IMR-90 (cell line): Measurements from ENCODE around the gene FOSL2. TPM values are rescaled to one million over a fixed set of nuclear protein-coding genes. Genes with fewer than 3 reads are reported as not detected.

Source experiments
- ATAC-seq: fragments of 200-7000 bp; cut with Tn5 transposase; 2 replicates; pipeline ENCODE4 v1.9.1; 2020; ENCODE audit warnings: low read depth, mild to moderate bottlenecking, moderate library complexity
- BruUV-seq: library from RNA; stranded (reverse); fragments of 400-500 nt; replicated peaks from 2 replicates; lab custom pipeline; 2021; lab: Mats Ljungman, UMichigan
- CTCF ChIA-PET: fragments of 300-600 bp; formaldehyde crosslinking; extraction: SDS; loops from one replicate; lab custom pipeline; 2021; ENCODE audit warnings: antibody characterized with exemption; lab: Yijun Ruan, JAX
- POLR2A ChIA-PET: fragments of 300-600 bp; sonication (Branson Sonifier 250); formaldehyde crosslinking; loops from one replicate; lab custom pipeline; 2022; ENCODE audit warnings: antibody characterized with exemption; ENCODE audit not compliant: unreplicated experiment; lab: Charles Lee
- DNase-seq: peaks from one replicate; pipeline ENCODE4 v3.0.0; 2013
- H2AFZ ChIP-seq: replicated peaks from 2 replicates; pipeline ENCODE3; 2013; ENCODE audit warnings: low read length, mild to moderate bottlenecking; ENCODE audit not compliant: poor library complexity
- H2AK5ac ChIP-seq: 2 replicates; pipeline ENCODE4 v1.6.1; 2013; ENCODE audit warnings: low read depth, low read length, inconsistent platforms
- H2AK9ac ChIP-seq: replicated peaks from 2 replicates; pipeline ENCODE3; 2013; ENCODE audit warnings: mild to moderate bottlenecking, low read depth, low read length, moderate library complexity; ENCODE audit not compliant: poor library complexity
- H2BK120ac ChIP-seq: 2 replicates; pipeline ENCODE4 v1.6.1; 2013; ENCODE audit warnings: low read depth, low read length, inconsistent platforms
- H2BK15ac ChIP-seq: 3 replicates; pipeline ENCODE4 v1.6.1; 2013; ENCODE audit warnings: low read depth, low read length, inconsistent platforms
- H2BK20ac ChIP-seq: 2 replicates; pipeline ENCODE4 v1.6.1; 2013; ENCODE audit warnings: low read depth, mild to moderate bottlenecking, inconsistent platforms, low read length, moderate library complexity
- H2BK5ac ChIP-seq: 2 replicates; pipeline ENCODE4 v1.6.1; 2013; ENCODE audit warnings: mild to moderate bottlenecking, low read depth, low read length, inconsistent platforms; ENCODE audit not compliant: poor library complexity, severe bottlenecking
- H3K14ac ChIP-seq: replicated peaks from 2 replicates; pipeline ENCODE4 v1.6.1; 2013; ENCODE audit warnings: low read depth, low read length, inconsistent platforms
- H3K18ac ChIP-seq: 2 replicates; pipeline ENCODE4 v1.6.1; 2013; ENCODE audit warnings: low read depth, low read length, control low read depth
- H3K23ac ChIP-seq: 2 replicates; pipeline ENCODE4 v1.6.1; 2013; ENCODE audit warnings: low read depth, low read length, inconsistent platforms
- H3K27ac ChIP-seq: 2 replicates; pipeline ENCODE4 v1.5.1; 2013; ENCODE audit warnings: mild to moderate bottlenecking, control low read depth, low read length; ENCODE audit not compliant: insufficient read depth
- H3K27me3 ChIP-seq: 2 replicates; pipeline ENCODE4 v1.6.1; 2013; ENCODE audit warnings: low read length; ENCODE audit not compliant: control insufficient read depth, insufficient read depth
- H3K36me3 ChIP-seq: 2 replicates; pipeline ENCODE4 v1.6.1; 2013; ENCODE audit warnings: low read length, mixed read lengths; ENCODE audit not compliant: control insufficient read depth, insufficient read depth
- H3K4ac ChIP-seq: 2 replicates; pipeline ENCODE4 v1.6.1; 2013; ENCODE audit warnings: low read depth, low read length, inconsistent platforms
- H3K4me1 ChIP-seq: 2 replicates; pipeline ENCODE4 v1.6.1; 2013; ENCODE audit warnings: low read length, mixed read lengths; ENCODE audit not compliant: control insufficient read depth, insufficient read depth
- H3K4me2 ChIP-seq: 2 replicates; pipeline ENCODE4 v1.6.1; 2013; ENCODE audit warnings: low read depth, mild to moderate bottlenecking, control low read depth, low read length, moderate library complexity
- H3K4me3 ChIP-seq: 2 replicates; pipeline ENCODE4 v1.5.1; 2013; ENCODE audit warnings: low read depth, mild to moderate bottlenecking, control low read depth, low read length, moderate library complexity; ENCODE audit not compliant: insufficient read depth
- H3K56ac ChIP-seq: 2 replicates; pipeline ENCODE4 v1.6.1; 2013; ENCODE audit warnings: low read length, inconsistent platforms; ENCODE audit not compliant: insufficient read depth; ENCODE audit errors: extremely low read depth
- H3K79me1 ChIP-seq, 2 experiments: 2 replicates each; pipeline ENCODE4 v1.6.1; 2013; ENCODE audit warnings: low read length in 2 of 2, inconsistent platforms in 1 of 2, low read depth in 1 of 2
- H3K9ac ChIP-seq: 2 replicates; pipeline ENCODE4 v1.6.1; 2013; ENCODE audit warnings: low read depth, low read length, control low read depth
- H3K9me1 ChIP-seq: 2 replicates; pipeline ENCODE4 v1.6.1; 2013; ENCODE audit warnings: low read length, inconsistent platforms; ENCODE audit not compliant: insufficient read depth
- H3K9me3 ChIP-seq: 2 replicates; pipeline ENCODE4 v1.6.1; 2013; ENCODE audit warnings: low read length; ENCODE audit not compliant: control insufficient read depth, insufficient read depth
- H4K20me1 ChIP-seq: 2 replicates; pipeline ENCODE4 v1.6.1; 2013; ENCODE audit warnings: low read length, inconsistent platforms; ENCODE audit not compliant: insufficient read depth
- H4K5ac ChIP-seq: 2 replicates; pipeline ENCODE4 v1.6.1; 2013; ENCODE audit warnings: mild to moderate bottlenecking, low read depth, low read length, control low read depth
- H4K8ac ChIP-seq, 2 experiments: 2 replicates each; pipeline ENCODE4 v1.6.1; 2013; ENCODE audit warnings: low read depth in 2 of 2, low read length in 2 of 2, control low read depth in 1 of 2, inconsistent platforms in 1 of 2
- H4K91ac ChIP-seq: 2 replicates; pipeline ENCODE4 v1.6.1; 2013; ENCODE audit warnings: low read depth, low read length, inconsistent platforms; ENCODE audit not compliant: insufficient read depth
- BHLHE40 ChIP-seq: fragments of 150-350 bp; IDR thresholded peaks from 2 replicates; pipeline ENCODE4 v1.6.1; 2016; ENCODE audit warnings: mild to moderate bottlenecking, low read depth, low read length
- CEBPB ChIP-seq: IDR thresholded peaks from 2 replicates; pipeline ENCODE4 v1.6.1; 2012; ENCODE audit warnings: low read depth, low read length, improper control_type of control experiment
- CHD1 ChIP-seq: IDR thresholded peaks from 2 replicates; pipeline ENCODE4 v1.6.1; 2012; ENCODE audit warnings: low read depth, low read length, improper control_type of control experiment
- CTCF ChIP-seq: conservative IDR thresholded peaks from 2 replicates; pipeline ENCODE4 v1.5.1; 2012; ENCODE audit warnings: mild to moderate bottlenecking, low read depth, low read length, improper control_type of control experiment
- MAFK ChIP-seq: IDR thresholded peaks from 2 replicates; pipeline ENCODE4 v1.6.1; 2012; ENCODE audit warnings: low read depth, low read length, improper control_type of control experiment
- MAZ ChIP-seq: IDR thresholded peaks from 2 replicates; pipeline ENCODE4 v1.6.1; 2012; ENCODE audit warnings: low read depth, mild to moderate bottlenecking, low read length, improper control_type of control experiment, moderate library complexity, borderline replicate concordance
- MXI1 ChIP-seq: IDR thresholded peaks from 2 replicates; pipeline ENCODE4 v1.6.1; 2012; ENCODE audit warnings: low read depth, mild to moderate bottlenecking, low read length, moderate library complexity, borderline replicate concordance
- NFE2L2 ChIP-seq: fragments of 150-350 bp; IDR thresholded peaks from 2 replicates; pipeline ENCODE4 v1.6.1; 2016; ENCODE audit warnings: low read depth, mild to moderate bottlenecking, low read length
- POLR2A ChIP-seq: IDR thresholded peaks from 2 replicates; pipeline ENCODE4 v1.6.1; 2012; ENCODE audit warnings: mild to moderate bottlenecking, low read depth, low read length
- RAD21 ChIP-seq: IDR thresholded peaks from 2 replicates; pipeline ENCODE4 v1.6.1; 2012; ENCODE audit warnings: low read length, improper control_type of control experiment
- RCOR1 ChIP-seq: IDR thresholded peaks from 2 replicates; pipeline ENCODE4 v1.6.1; 2012; ENCODE audit warnings: mild to moderate bottlenecking, low read length, improper control_type of control experiment; ENCODE audit not compliant: insufficient replicate concordance
- RFX5 ChIP-seq: IDR thresholded peaks from 2 replicates; pipeline ENCODE4 v1.8.0; 2012; ENCODE audit warnings: low read depth, mild to moderate bottlenecking, low read length, moderate library complexity
- SMC3 ChIP-seq: fragments of 150-350 bp; IDR thresholded peaks from 2 replicates; pipeline ENCODE4 v1.6.1; 2016; ENCODE audit warnings: low read depth, mild to moderate bottlenecking, antibody characterized with exemption, low read length, moderate library complexity
- USF2 ChIP-seq: fragments of 150-350 bp; IDR thresholded peaks from 2 replicates; pipeline ENCODE4 v1.6.1; 2017; ENCODE audit warnings: mild to moderate bottlenecking, antibody characterized with exemption, low read length, low read depth
- WGBS, 2 experiments: methylation state at CpG; one replicate each; pipeline versions ENCODE4 v1.1.5 to v1.1.7; 2013; ENCODE audit warnings: missing lambda C conversion rate in 2 of 2; ENCODE audit not compliant: insufficient read length in 1 of 2; ENCODE audit errors: extremely low coverage in 2 of 2; 5-methylcytosine and 5-hydroxymethylcytosine counted together
- dilution Hi-C: fragments of 300-500 bp; cut with HindIII; formaldehyde crosslinking; loops from one replicate; pipeline ENCODE4 v1.14.3; 2018; ENCODE audit warnings: low sequenced_read_pairs; ENCODE audit not compliant: unreplicated experiment
- in situ Hi-C: fragments of 300-500 bp; cut with MboI; formaldehyde crosslinking; loops from 3 replicates; pipeline ENCODE4 v1.14.3; 2019; ENCODE audit warnings: low sequenced_read_pairs, inconsistent platforms, mixed read lengths
- intact Hi-C: fragments of 100-400 bp; cut with micrococcal nuclease; formaldehyde crosslinking; loops from 2 replicates; pipeline ENCODE4 v1.10.0; 2022
- polyA plus RNA-seq, 3 experiments: library from polyadenylated mRNA; depleted of rRNA; stranded (reverse); fragments of >200 nt; gene quantifications; 2 replicates each; pipeline ENCODE4 v1.2.3, GENCODE V29; 2012; ENCODE audit warnings: low replicate concordance in 1 of 3
- total RNA-seq: library from RNA; depleted of rRNA; stranded (reverse); fragments of >200 nt; gene quantifications from 2 replicates; pipeline ENCODE4 v1.2.3, GENCODE V29; 2012
- TF ChIP-seq, protein P1 (sequence below): fragments of 150-350 bp; IDR thresholded peaks from 2 replicates; pipeline ENCODE4 v1.6.1; 2016; ENCODE audit warnings: low read depth, mild to moderate bottlenecking, low read length, moderate library complexity, borderline replicate concordance

FOSL2 gene
- total and polyA plus RNA-seq, 2 of the 4 experiments (the other 2 are of a cell fraction) = 31.4 to 46.3 TPM

DNA sequence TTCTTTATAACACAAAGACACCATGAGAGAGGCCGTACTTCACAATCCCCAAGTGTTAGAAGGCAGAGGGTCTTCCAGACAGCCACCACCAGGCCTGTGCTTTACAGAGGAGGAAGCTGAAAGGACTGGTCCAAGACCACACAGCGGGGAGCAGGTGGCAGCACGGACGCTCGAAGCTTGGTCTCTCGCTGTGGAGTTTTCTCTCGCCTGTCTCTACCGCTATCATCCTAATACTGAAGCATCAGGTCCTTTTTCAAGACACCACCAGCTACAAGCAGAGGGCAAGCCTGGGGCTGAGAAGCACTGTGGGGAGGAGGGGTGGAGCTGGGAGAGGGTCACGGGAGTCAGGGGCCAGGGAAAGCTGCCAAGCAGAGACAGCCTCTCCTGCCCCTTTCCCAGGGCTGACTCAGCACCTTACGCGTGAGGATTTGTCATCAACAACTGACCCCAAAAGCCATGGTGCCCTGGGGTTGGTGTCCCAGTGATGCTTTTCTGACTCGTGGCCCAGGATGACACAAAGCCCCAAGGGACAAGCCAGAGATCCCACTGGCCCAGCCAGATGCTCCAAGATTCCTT is 31.9 kb upstream of the FOSL2 start:
- Histone ChIP-seq H4K91ac (peak overlapping the region; percentile 46; the same call in 1 of the 2 replicates), H4K20me1 (no peaks in the 10 kb centered on the region), H3K36me3 (no peaks in the 10 kb centered on the region), H2BK5ac (no peak overlapping the region), H3K27ac (no peak overlapping the region), H2BK15ac (peak overlapping the region; percentile 55; the same call in 1 of the 3 replicates), H3K4ac (peak overlapping the region; percentile 70), H3K4me1 (peaks cover 16% of the 10 kb centered on the region), H3K18ac (no peak overlapping the region; the same call in 1 of the 2 replicates), H4K8ac (no peak overlapping the region), H2AK5ac (peak overlapping the region; percentile 83), H3K27me3 (no peaks in the 10 kb centered on the region), H2AK9ac (peak overlapping the region; percentile 39), H3K14ac (peak overlapping the region; percentile 48), H4K5ac (no peak overlapping the region), H2AFZ (peak overlapping the region; percentile 16), H3K9ac (no peak overlapping the region), H3K79me1 (peaks cover 0 to 1% of the 10 kb centered on the region in 2 experiments; a peak in 1 of 4 replicates), H2BK120ac (peak overlapping the region; percentile 60; the same call in 1 of the 2 replicates), H2BK20ac (peak overlapping the region; percentile 57; the same call in 1 of the 2 replicates), H3K4me2 (no peak overlapping the region), H3K4me3 (no peak overlapping the region), H3K9me3 (no peaks in the 10 kb centered on the region), H3K56ac (no peak overlapping the region), H3K9me1 (peaks cover 14% of the 10 kb centered on the region), H3K23ac (peak overlapping the region; percentile 39; the same call in 1 of the 2 replicates)
- peak; percentile 87 for DNase-seq
- ATAC-seq = peak; percentile 43
- in situ Hi-C loops (no loop called here), dilution Hi-C loops (no loop called here), intact Hi-C loops (no loop called here)
- CTCF ChIA-PET = no interaction called here
- WGBS, 2 experiments = 60% methylated on average over 2 of the region's 12 CpGs; no CpG with 5 or more reads in 1 of the 2 experiments
- POLR2A ChIA-PET = no interaction called here
- BruUV-seq = no TSS peak
- TF ChIP-seq NFE2L2 (0 out of 2 replicates have a peak, but pooled peaks have one; percentile 28), BHLHE40 (peak; percentile 67), SMC3 (0 out of 2 replicates have a peak, but pooled peaks have one; percentile 10), RFX5 (no peak), USF2 (no peak), MAZ (peak; percentile 56; the same call in 1 of the 2 replicates), POLR2A (no peak), CTCF (no peak), MAFK (peak; percentile 87), MXI1 (no peak), RAD21 (no peak), RCOR1 (no peak), CEBPB (no peak), CHD1 (no peak)
- TF ChIP-seq, protein P1, sequence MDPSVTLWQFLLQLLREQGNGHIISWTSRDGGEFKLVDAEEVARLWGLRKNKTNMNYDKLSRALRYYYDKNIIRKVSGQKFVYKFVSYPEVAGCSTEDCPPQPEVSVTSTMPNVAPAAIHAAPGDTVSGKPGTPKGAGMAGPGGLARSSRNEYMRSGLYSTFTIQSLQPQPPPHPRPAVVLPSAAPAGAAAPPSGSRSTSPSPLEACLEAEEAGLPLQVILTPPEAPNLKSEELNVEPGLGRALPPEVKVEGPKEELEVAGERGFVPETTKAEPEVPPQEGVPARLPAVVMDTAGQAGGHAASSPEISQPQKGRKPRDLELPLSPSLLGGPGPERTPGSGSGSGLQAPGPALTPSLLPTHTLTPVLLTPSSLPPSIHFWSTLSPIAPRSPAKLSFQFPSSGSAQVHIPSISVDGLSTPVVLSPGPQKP = no peak
